Kidney epithelial cell (primary cell): ENCODE measurements around the gene TTC39C. TPM values are rescaled to one million over a fixed set of nuclear protein-coding genes. Genes with fewer than 3 reads are reported as not detected.

Source experiments
- DNase-seq: peaks from one replicate; pipeline ENCODE4 v3.0.0-alpha.2; 2010; ENCODE audit warnings: low read depth
- H3K27me3 ChIP-seq: 2 replicates; pipeline ENCODE4 v1.6.0; 2011; ENCODE audit warnings: low read length; ENCODE audit not compliant: control insufficient read depth, insufficient read depth
- H3K36me3 ChIP-seq: 2 replicates; pipeline ENCODE4 v1.5.1; 2011; ENCODE audit warnings: low read length; ENCODE audit not compliant: control insufficient read depth, insufficient read depth
- H3K4me3 ChIP-seq: 2 replicates; pipeline ENCODE4 v1.5.1; 2011; ENCODE audit warnings: low read depth, mild to moderate bottlenecking, control low read depth, low read length
- total RNA-seq: library from RNA; depleted of rRNA; stranded (reverse); fragments of >200 nt; gene quantifications from 2 replicates; pipeline ENCODE4 v1.2.3, GENCODE V29; 2015
- TF ChIP-seq, protein P1 (sequence below): IDR thresholded peaks from 2 replicates; pipeline ENCODE4 v1.5.1; 2011; ENCODE audit warnings: mild to moderate bottlenecking, moderate library complexity, low read length, control low read depth, inconsistent platforms; ENCODE audit not compliant: insufficient read depth, poor library complexity, severe bottlenecking

Gene TTC39C
- total RNA-seq, 1 donor from 2014 or later, result 20.5 TPM

- H3K27me3 ChIP-seq, result no peaks in the 10 kb centered on the region
- TF ChIP-seq, protein P1, sequence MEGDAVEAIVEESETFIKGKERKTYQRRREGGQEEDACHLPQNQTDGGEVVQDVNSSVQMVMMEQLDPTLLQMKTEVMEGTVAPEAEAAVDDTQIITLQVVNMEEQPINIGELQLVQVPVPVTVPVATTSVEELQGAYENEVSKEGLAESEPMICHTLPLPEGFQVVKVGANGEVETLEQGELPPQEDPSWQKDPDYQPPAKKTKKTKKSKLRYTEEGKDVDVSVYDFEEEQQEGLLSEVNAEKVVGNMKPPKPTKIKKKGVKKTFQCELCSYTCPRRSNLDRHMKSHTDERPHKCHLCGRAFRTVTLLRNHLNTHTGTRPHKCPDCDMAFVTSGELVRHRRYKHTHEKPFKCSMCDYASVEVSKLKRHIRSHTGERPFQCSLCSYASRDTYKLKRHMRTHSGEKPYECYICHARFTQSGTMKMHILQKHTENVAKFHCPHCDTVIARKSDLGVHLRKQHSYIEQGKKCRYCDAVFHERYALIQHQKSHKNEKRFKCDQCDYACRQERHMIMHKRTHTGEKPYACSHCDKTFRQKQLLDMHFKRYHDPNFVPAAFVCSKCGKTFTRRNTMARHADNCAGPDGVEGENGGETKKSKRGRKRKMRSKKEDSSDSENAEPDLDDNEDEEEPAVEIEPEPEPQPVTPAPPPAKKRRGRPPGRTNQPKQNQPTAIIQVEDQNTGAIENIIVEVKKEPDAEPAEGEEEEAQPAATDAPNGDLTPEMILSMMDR, result no peak
- H3K36me3 ChIP-seq, result no peaks in the 10 kb centered on the region
- no peak for DNase-seq
- H3K4me3 ChIP-seq, result no peak overlapping the region
Measured at GRCh38 chr18:24018299-24018886, 3.8 kb downstream of the TTC39C start.

GRCh38 chr18:24019641-24020331 is 5.2 kb downstream of the TTC39C start:
- Histone ChIP-seq H3K4me3 (no peak overlapping the region), H3K27me3 (no peaks in the 10 kb centered on the region), H3K36me3 (no peaks in the 10 kb centered on the region)
- TF ChIP-seq, protein P1, result no peak
- DNase-seq, result no peak

GRCh38 chr18:24021505-24021904 is 7.0 kb downstream of the TTC39C start:
- TF ChIP-seq, protein P1, result no peak

GRCh38 chr18:24022161-24022560 is 7.6 kb downstream of the TTC39C start:
- DNase-seq, result no peak
- Histone ChIP-seq H3K27me3 (no peaks in the 10 kb centered on the region), H3K4me3 (no peak overlapping the region), H3K36me3 (no peaks in the 10 kb centered on the region)
- TF ChIP-seq, protein P1, result no peak

More at GRCh38 chr18:24021505-24021904, 7.0 kb downstream of the TTC39C start:
- Histone ChIP-seq H3K36me3 (no peaks in the 10 kb centered on the region), H3K4me3 (no peak overlapping the region), H3K27me3 (no peaks in the 10 kb centered on the region)
- no peak for DNase-seq

DNA sequence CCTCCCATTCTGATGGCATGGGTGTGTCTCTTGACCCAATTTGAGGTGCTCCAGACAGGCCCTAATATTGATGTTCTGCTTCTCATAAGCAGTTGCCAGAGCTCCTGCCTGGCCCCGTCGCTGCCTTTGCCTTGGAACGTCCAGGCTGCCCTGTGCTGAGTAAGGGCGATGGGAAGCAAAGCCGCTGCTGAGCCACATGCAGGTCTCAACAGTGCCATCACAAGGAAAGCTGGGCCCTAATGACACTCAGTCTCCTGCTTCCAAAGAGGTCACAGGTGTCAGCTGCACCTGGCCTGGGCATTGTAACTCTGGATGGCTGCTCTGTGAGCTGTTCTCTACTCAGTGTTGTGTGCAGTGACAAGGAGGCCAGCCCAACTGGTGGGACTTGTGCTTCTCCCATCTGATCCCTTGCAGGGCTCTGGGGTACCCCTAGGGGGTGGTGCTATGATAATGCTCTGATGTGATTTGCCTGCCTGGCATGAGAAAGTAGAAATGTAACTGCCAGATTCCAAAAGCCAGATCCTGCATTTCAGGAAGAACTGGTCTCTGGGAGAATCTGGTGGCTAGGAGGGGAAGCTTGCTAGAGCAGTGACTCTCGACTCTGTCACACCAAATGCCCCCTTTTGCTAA is 8.7 kb downstream of the TTC39C start:
- H3K36me3 ChIP-seq, result no peaks in the 10 kb centered on the region
- no peak for DNase-seq
- no peak overlapping the region for H3K4me3 ChIP-seq
- H3K27me3 ChIP-seq, result no peaks in the 10 kb centered on the region
- TF ChIP-seq, protein P1, result no peak

- Histone ChIP-seq H3K4me3 (no peak overlapping the region), H3K36me3 (no peaks in the 10 kb centered on the region), H3K27me3 (no peaks in the 10 kb centered on the region)
- no peak for DNase-seq
- TF ChIP-seq, protein P1, result no peak
Measured at GRCh38 chr18:24024425-24024824, 9.9 kb downstream of the TTC39C start.
